Activated T-helper 1 cell treated with anti-CD3 and anti-CD28 coated beads, Interleukin-2, amount 50 U/mL, for 16 hours (primary cell): Measurements from ENCODE around the gene FOXO1.

Experiments
- DNase-seq, 2 donors: peaks; one replicate each; pipeline ENCODE4 v3.0.0-alpha.2; 2020; ENCODE audit warnings: low read depth in 1 of 2, low spot score in 1 of 2

The FOXO1 gene

DNA sequence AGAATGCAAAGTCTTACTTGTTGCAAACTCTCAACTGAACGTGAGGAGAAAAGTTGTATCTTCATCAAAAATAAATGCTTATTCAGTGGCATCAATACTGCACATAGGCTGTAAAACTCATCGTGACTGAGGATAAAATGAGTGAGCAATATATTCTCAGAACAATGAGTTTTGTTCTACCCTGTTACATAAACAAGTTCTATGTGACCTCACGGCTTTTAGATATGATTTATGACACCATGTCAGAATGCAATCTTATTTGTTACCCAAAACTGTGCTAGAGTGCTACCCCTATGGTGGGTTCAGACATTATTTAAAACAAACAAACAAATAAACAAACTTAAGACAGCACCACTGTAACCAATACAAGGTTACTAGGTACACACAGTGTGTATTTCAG is 55.4 kb downstream of the FOXO1 start:
- DNase-seq, result no peak

- DNase-seq, result no peak
Observed at GRCh38 chr13:40609972-40610726, 56.3 kb downstream of the FOXO1 start.

GRCh38 chr13:40608308-40608707 is 58.1 kb downstream of the FOXO1 start:
- DNase-seq, result no peak

GRCh38 chr13:40605573-40605972 is 60.9 kb downstream of the FOXO1 start:
- no peak for DNase-seq

DNA sequence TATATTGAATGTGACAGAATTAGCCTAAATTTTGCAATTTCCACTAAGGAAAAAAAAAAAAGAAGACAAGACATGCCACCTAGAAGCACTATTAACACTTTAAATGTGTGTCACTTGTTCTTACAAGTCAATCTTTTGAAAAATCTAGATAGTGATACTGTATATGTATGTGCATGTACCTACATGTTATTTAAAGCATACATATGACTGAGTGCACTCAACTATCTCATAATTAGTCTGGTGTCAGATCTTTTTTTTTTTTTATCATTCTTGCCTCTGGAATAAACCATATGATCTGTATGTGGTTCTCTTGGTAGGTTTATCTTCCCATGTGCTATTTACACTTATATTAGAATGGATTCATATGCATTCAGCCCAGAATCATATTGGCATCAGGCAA is 62.3 kb downstream of the FOXO1 start:
- DNase-seq, result no peak

DNA sequence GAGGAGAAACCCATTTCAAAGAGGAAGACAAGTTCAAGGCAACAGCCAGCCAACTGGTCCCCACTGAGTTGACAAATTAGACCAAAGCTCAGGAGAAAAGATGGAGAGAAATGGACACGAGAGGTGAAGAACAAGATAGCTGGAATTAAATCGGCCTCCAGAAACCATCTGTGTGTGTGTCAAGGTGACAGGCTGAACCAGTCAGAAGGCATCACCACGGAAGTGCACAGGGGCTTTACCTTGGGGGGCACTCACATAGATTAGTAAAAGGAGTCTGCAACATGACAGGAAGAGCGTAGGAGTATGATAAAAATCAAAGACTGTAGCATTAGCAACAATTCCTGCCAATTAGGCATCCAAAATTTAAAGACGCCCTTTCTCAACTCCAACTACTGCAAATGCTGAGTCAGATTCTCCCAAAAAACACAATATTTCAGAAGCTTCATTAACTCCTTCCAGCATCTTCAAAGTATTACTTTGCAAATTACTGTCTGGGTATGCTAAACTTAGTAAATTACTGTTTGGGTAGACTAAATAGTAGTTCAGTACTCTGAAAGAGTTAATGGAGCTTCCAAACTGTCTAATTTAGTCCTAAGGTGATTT is 66.2 kb downstream of the FOXO1 start:
- no peak for DNase-seq

- DNase-seq, result no peak
Observed at GRCh38 chr13:40599747-40600146, 66.7 kb downstream of the FOXO1 start.

GRCh38 chr13:40599124-40599523 is 67.3 kb downstream of the FOXO1 start:
- DNase-seq, result no peak

DNA sequence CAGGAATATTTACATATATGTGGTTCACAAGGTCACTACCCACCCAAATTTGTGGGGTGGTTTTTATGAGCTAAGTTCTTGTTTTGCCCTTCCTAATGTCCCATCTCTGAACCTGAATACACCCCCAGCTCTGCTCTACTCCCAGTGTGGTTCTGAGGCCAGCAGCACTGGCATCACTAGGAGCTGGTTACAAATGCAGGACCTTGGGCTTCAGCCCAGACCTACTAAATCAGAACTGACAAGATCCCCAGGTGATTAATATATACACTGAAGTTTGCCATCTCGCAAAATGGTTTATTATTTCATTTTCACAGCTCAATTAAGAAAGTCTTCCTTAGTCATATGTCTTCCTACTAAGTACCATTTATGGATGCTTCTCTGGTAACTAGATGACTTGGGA is 67.9 kb downstream of the FOXO1 start:
- no peak for DNase-seq

- no peak for DNase-seq
Observed at GRCh38 chr13:40597735-40598365, 68.6 kb downstream of the FOXO1 start.

DNA sequence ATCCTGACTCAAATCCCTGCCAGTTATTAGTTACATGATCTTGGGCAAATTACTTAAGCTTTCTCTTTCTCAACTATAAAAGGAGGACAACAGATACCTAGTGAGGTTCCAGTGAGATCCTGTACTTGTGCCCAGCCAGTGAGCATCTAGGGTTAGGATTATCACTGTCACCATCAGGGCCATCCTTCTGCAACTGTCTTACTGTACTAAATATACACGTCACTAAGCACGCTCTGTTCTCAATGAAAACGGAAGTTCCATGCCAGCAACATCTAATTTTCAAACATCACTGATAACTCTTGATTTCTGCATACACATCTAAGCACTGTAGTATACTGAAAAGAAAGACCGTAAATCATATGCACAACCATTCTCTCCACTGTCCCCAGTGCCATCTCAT is 70.0 kb downstream of the FOXO1 start:
- no peak for DNase-seq

DNA sequence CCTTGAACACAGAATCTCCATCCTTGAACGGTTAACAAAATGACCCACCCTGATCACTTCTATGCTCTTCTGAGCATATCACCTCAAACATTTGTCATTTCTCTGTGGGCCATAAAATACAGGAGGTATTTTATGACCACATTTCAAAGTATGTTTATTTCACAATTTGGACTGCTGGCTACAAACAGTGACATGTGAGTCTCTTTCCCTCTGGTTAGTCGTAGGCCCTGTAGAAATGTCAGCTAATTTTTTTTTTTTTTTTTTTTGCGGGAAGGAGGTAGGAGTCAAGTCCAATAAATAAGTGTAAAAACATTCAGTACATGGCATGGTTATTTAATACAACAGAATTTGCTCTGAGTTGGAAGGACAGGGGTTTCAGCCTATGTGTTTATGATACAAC is 70.7 kb downstream of the FOXO1 start:
- DNase-seq, result no peak

DNA sequence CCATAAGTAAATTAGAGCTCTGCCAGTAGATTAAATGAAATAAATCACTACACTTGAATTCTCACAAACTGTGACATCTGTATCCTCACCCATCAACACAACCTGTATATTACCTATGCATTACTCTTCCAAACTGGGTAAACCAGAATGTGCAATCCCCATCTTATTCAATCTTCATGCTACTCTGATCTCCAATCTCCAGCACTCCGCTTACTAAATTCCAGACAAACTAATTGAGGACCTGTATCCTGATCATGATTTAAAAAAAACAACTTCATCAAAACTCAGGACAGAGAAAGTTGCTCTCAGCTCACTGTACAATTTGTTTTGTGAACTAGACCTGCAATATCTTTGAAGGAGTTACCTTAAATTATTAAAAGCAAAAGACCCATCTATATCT is 74.4 kb downstream of the FOXO1 start:
- no peak for DNase-seq

DNA sequence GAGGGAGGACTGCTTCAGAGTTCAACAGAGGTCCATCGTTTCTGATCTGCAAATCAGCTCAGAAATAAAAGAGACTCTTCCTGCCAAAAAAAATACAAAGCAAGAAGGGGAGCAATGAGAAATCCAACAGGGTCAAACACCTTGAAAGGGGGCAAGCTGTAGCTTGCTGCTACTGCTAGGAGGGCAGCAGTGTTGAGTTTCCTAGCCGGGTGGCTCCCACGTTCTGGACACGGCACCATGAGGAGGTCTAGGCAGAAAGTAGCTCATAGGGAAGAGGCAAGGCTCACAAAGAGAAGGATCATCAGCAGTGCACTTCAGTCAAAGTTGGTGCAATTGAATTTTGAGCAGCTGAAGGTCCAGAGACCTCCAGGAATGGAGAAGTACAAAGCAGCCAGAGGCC is 75.3 kb downstream of the FOXO1 start:
- no peak for DNase-seq

- no peak for DNase-seq
Observed at GRCh38 chr13:40590112-40590862, 76.2 kb downstream of the FOXO1 start.

DNA sequence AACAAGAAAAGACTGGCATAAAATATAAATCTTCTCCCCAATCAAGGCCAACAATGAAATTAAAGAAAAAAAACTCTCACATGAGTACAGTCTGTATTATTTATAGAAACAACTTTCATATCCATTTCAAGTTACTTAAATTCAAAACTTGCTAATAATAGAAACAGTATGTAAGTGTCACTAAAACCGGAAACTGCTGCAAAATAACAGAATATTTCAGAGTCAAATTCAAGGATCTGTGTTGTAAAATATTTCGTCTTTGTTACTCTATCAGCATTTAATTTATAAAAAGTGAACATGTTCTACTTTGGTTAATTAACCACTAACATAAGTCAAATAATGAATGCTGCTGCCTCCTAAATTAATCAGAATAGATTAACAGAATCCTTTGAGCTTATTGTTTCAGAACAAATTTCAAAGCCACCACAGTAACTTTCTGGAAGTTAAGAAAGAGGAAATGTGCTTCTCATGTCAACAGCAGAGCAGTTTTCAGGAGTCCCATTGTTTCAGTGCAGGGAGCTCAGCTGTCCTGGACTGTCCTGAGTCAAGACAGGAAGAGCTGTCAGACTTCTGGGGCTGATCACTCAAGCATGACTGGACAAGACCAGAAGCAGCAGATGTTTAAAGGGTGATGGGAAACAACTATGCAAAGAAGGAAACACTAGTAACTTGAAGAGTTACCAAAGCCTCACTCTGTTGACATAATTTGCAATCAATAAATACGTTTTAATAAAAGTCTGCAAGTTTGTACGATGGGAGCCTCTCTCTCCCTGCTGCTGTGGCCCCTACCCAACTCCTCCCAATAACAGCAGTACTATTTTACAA is 76.9 kb downstream of the FOXO1 start:
- no peak for DNase-seq

DNA sequence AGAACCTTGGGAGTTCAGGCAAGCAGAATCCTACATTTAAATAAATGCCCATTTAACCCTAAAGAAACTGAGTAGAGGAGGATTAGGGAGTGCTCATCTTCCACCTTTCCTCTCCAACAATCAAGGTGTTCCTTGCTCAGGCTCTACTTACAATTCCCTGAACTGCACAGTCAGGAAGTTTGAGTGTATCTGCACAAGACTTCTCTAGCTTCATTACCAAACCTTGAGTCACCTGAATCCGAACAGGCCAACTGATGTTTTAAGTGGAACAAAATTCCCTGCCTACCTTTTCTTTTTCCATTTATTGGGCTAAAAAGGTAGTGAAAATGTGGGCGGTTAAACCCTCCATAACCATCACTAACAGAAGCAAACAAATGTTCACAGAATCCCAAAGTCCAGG is 78.3 kb downstream of the FOXO1 start:
- no peak for DNase-seq

GRCh38 chr13:40586886-40587565 is 79.4 kb downstream of the FOXO1 start:
- no peak for DNase-seq

GRCh38 chr13:40585911-40586471 is 80.5 kb downstream of the FOXO1 start:
- no peak for DNase-seq

DNA sequence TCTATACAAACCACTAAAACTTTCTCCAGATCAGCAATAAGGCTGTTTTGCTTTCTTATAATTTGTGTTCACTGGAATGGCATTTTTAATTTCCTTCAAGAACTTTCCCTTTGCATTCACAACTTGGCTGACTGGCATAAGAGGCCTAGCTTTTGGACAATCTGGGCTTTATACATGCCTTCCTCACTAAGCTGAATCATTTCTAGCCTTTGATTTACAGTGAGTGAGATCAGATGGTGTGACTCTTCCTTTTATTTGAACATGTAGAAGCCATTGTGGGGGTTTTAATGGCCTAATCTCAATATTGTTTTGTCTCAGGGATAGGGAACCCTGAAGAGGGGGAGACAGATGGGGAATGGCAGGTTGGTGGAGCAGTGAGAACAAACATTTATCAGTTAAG is 82.7 kb downstream of the FOXO1 start:
- no peak for DNase-seq
